Activated CD8-positive, alpha-beta T cell treated with anti-CD3 and anti-CD28 coated beads, Interleukin-2, amount 10 ng/mL, durations not matched to agents 7 days and 5 days (primary cell): Measurements from ENCODE around the gene PHACTR2. TPM values are rescaled to one million over a fixed set of nuclear protein-coding genes. Genes with fewer than 3 reads are reported as not detected.

Experiments used
- ATAC-seq: fragments of 150-1000 bp; cut with Tn5 transposase; one replicate; pipeline ENCODE4 v1.10.0; 2021; ENCODE audit warnings: moderate library complexity
- CTCF ChIA-PET: fragments of 350-600 bp; sonication (Branson Sonifier 250); formaldehyde crosslinking; loops from one replicate; lab custom pipeline; 2021; ENCODE audit warnings: antibody characterized with exemption; lab: Charles Lee
- POLR2A ChIA-PET: fragments of 350-600 bp; sonication (Branson Sonifier 250); formaldehyde crosslinking; loops from one replicate; lab custom pipeline; 2021; ENCODE audit warnings: antibody characterized with exemption; lab: Charles Lee
- DNase-seq: peaks from one replicate; pipeline ENCODE4 v3.0.0-alpha.2; 2020
- H3K27ac Mint-ChIP-seq: one replicate; pipeline ENCODE4 v1.8.0; 2021; ENCODE audit warnings: mild to moderate bottlenecking, mixed read lengths
- H3K27me3 Mint-ChIP-seq: one replicate; pipeline ENCODE4 v1.8.0; 2021; ENCODE audit warnings: low read depth, mixed read lengths
- H3K36me3 Mint-ChIP-seq: one replicate; pipeline ENCODE4 v1.8.0; 2021; ENCODE audit warnings: low read depth, mixed read lengths
- H3K4me1 Mint-ChIP-seq: one replicate; pipeline ENCODE4 v1.8.0; 2021; ENCODE audit warnings: low read depth, mixed read lengths
- H3K4me3 Mint-ChIP-seq: one replicate; pipeline ENCODE4 v1.8.0; 2021; ENCODE audit warnings: mild to moderate bottlenecking, mixed read lengths
- H3K9me3 Mint-ChIP-seq: one replicate; pipeline ENCODE4 v1.8.0; 2022; ENCODE audit warnings: mixed read lengths; ENCODE audit not compliant: insufficient read depth
- total RNA-seq, 2 experiments: library from RNA; stranded (reverse); gene quantifications; one replicate each; pipeline ENCODE4 v1.2.3, GENCODE V29; 2021

PHACTR2 gene
- total RNA-seq, 2 experiments from 2014 or later = 22.4 to 23.1 TPM

GRCh38 chr6:143692696-143693095, 14.9 kb downstream of the PHACTR2 start:
- Mint-ChIP-seq H3K4me1 (peaks cover 4% of the 10 kb centered on the region), H3K27ac (no peak overlapping the region), H3K36me3 (no peaks in the 10 kb centered on the region), H3K4me3 (no peak overlapping the region), H3K27me3 (peaks cover 6% of the 10 kb centered on the region), H3K9me3 (no peaks in the 10 kb centered on the region)
- ChIA-PET CTCF (no interaction called here), POLR2A (no interaction called here)
- no peak for DNase-seq
- ATAC-seq = no peak

- Mint-ChIP-seq H3K4me1 (peaks cover 4% of the 10 kb centered on the region), H3K27me3 (peaks cover 1% of the 10 kb centered on the region), H3K9me3 (no peaks in the 10 kb centered on the region), H3K36me3 (no peaks in the 10 kb centered on the region), H3K27ac (no peak overlapping the region), H3K4me3 (no peak overlapping the region)
- ATAC-seq (no peak), DNase-seq (no peak)
- ChIA-PET POLR2A (no interaction called here), CTCF (no interaction called here)
Measured at GRCh38 chr6:143694013-143694412, 16.2 kb downstream of the PHACTR2 start.

- H3K9me3 Mint-ChIP-seq = no peaks in the 10 kb centered on the region
- CTCF ChIA-PET = no interaction called here
Measured at GRCh38 chr6:143694560-143694959, 16.8 kb downstream of the PHACTR2 start.

GRCh38 chr6:143695130-143695968, 17.6 kb downstream of the PHACTR2 start:
- Mint-ChIP-seq H3K27ac (no peak overlapping the region), H3K27me3 (peaks cover 1% of the 10 kb centered on the region), H3K36me3 (no peaks in the 10 kb centered on the region), H3K4me3 (no peak overlapping the region), H3K4me1 (no peaks in the 10 kb centered on the region), H3K9me3 (no peaks in the 10 kb centered on the region)
- CTCF ChIA-PET = no interaction called here
- DNase-seq (no peak), ATAC-seq (no peak)
- POLR2A ChIA-PET = interaction anchor here (0.6 kb wide), 1 partner anchor 876 kb away, joined by 3 read pairs; no protein-coding TSS in a partner anchor

More at GRCh38 chr6:143694560-143694959, 16.8 kb downstream of the PHACTR2 start:
- DNase-seq = no peak
- peaks cover 1% of the 10 kb centered on the region for H3K27me3 Mint-ChIP-seq
- H3K36me3 Mint-ChIP-seq = no peaks in the 10 kb centered on the region
- ATAC-seq = no peak
- H3K27ac Mint-ChIP-seq = no peak overlapping the region
- POLR2A ChIA-PET = interaction anchor here (0.6 kb wide), 1 partner anchor 875 kb away, joined by 3 read pairs; no protein-coding TSS in a partner anchor
- H3K4me1 Mint-ChIP-seq = peaks cover 4% of the 10 kb centered on the region
- no peak overlapping the region for H3K4me3 Mint-ChIP-seq

GRCh38 chr6:143695969-143696663, 18.4 kb downstream of the PHACTR2 start:
- no peak overlapping the region for H3K27ac Mint-ChIP-seq
- no peak for ATAC-seq
- no peak for DNase-seq
- H3K4me1 Mint-ChIP-seq = no peaks in the 10 kb centered on the region
- no peaks in the 10 kb centered on the region for H3K9me3 Mint-ChIP-seq
- POLR2A ChIA-PET = interaction anchor here (0.6 kb wide), 1 partner anchor 47 kb away, joined by 3 read pairs; no protein-coding TSS in a partner anchor
- no peaks in the 10 kb centered on the region for H3K36me3 Mint-ChIP-seq
- no peak overlapping the region for H3K4me3 Mint-ChIP-seq
- no peaks in the 10 kb centered on the region for H3K27me3 Mint-ChIP-seq
- CTCF ChIA-PET = no interaction called here

GRCh38 chr6:143696664-143697000, 18.9 kb downstream of the PHACTR2 start:
- Mint-ChIP-seq H3K36me3 (no peaks in the 10 kb centered on the region), H3K4me1 (no peaks in the 10 kb centered on the region), H3K9me3 (no peaks in the 10 kb centered on the region), H3K27ac (no peak overlapping the region), H3K4me3 (no peak overlapping the region), H3K27me3 (no peaks in the 10 kb centered on the region)
- ATAC-seq (no peak), DNase-seq (no peak)
- POLR2A ChIA-PET = interaction anchor here (0.6 kb wide), 1 partner anchor 47 kb away, joined by 3 read pairs; no protein-coding TSS in a partner anchor
- CTCF ChIA-PET = no interaction called here

- H3K27ac Mint-ChIP-seq = no peak overlapping the region
- DNase-seq (no peak), ATAC-seq (no peak)
- no peak overlapping the region for H3K4me3 Mint-ChIP-seq
- H3K27me3 Mint-ChIP-seq = no peaks in the 10 kb centered on the region
- ChIA-PET CTCF (no interaction called here), POLR2A (no interaction called here)
- no peaks in the 10 kb centered on the region for H3K36me3 Mint-ChIP-seq
- H3K9me3 Mint-ChIP-seq = no peaks in the 10 kb centered on the region
- no peaks in the 10 kb centered on the region for H3K4me1 Mint-ChIP-seq
Measured at GRCh38 chr6:143697076-143697800, 19.5 kb downstream of the PHACTR2 start.

- DNase-seq (no peak), ATAC-seq (no peak)
- ChIA-PET POLR2A (no interaction called here), CTCF (no interaction called here)
- Mint-ChIP-seq H3K9me3 (no peaks in the 10 kb centered on the region), H3K4me1 (no peaks in the 10 kb centered on the region), H3K4me3 (no peak overlapping the region), H3K27me3 (no peaks in the 10 kb centered on the region), H3K27ac (no peak overlapping the region), H3K36me3 (no peaks in the 10 kb centered on the region)
Measured at GRCh38 chr6:143698329-143698728, 20.6 kb downstream of the PHACTR2 start.

- no peak for DNase-seq
- H3K4me1 Mint-ChIP-seq = no peaks in the 10 kb centered on the region
- ATAC-seq = no peak
Measured at GRCh38 chr6:143698759-143699429, 21.1 kb downstream of the PHACTR2 start.

GRCh38 chr6:143699430-143699825, 21.7 kb downstream of the PHACTR2 start:
- ChIA-PET POLR2A (no interaction called here), CTCF (no interaction called here)
- DNase-seq = no peak
- Mint-ChIP-seq H3K27ac (no peak overlapping the region), H3K9me3 (no peaks in the 10 kb centered on the region), H3K36me3 (no peaks in the 10 kb centered on the region), H3K4me3 (no peak overlapping the region), H3K27me3 (no peaks in the 10 kb centered on the region), H3K4me1 (no peaks in the 10 kb centered on the region)
- no peak for ATAC-seq

More at GRCh38 chr6:143698759-143699429, 21.1 kb downstream of the PHACTR2 start:
- no peak overlapping the region for H3K4me3 Mint-ChIP-seq
- ChIA-PET POLR2A (no interaction called here), CTCF (no interaction called here)
- no peak overlapping the region for H3K27ac Mint-ChIP-seq
- H3K27me3 Mint-ChIP-seq = no peaks in the 10 kb centered on the region
- no peaks in the 10 kb centered on the region for H3K9me3 Mint-ChIP-seq
- no peaks in the 10 kb centered on the region for H3K36me3 Mint-ChIP-seq

GRCh38 chr6:143700684-143701348, 23.1 kb downstream of the PHACTR2 start:
- H3K36me3 Mint-ChIP-seq = no peaks in the 10 kb centered on the region
- ATAC-seq = no peak
- H3K4me1 Mint-ChIP-seq = no peaks in the 10 kb centered on the region
- no peak overlapping the region for H3K4me3 Mint-ChIP-seq
- no peaks in the 10 kb centered on the region for H3K27me3 Mint-ChIP-seq
- ChIA-PET POLR2A (no interaction called here), CTCF (no interaction called here)
- no peak overlapping the region for H3K27ac Mint-ChIP-seq
- DNase-seq = no peak
- H3K9me3 Mint-ChIP-seq = no peaks in the 10 kb centered on the region
